HG02763 (cell line): ENCODE measurements around the gene LILRB5.
"Not testable (repeated sequence)": the region's sequence is repeated elsewhere in the genome, so short reads cannot be mapped to it uniquely, and the experiment has no call there.

Source experiments
- ATAC-seq: cut with Tn5 transposase; IDR thresholded peaks from one replicate; pipeline ENCODE4 v1.9.1; 2021; ENCODE audit warnings: mild to moderate bottlenecking, moderate library complexity; ENCODE audit not compliant: unreplicated experiment

LILRB5 gene

DNA sequence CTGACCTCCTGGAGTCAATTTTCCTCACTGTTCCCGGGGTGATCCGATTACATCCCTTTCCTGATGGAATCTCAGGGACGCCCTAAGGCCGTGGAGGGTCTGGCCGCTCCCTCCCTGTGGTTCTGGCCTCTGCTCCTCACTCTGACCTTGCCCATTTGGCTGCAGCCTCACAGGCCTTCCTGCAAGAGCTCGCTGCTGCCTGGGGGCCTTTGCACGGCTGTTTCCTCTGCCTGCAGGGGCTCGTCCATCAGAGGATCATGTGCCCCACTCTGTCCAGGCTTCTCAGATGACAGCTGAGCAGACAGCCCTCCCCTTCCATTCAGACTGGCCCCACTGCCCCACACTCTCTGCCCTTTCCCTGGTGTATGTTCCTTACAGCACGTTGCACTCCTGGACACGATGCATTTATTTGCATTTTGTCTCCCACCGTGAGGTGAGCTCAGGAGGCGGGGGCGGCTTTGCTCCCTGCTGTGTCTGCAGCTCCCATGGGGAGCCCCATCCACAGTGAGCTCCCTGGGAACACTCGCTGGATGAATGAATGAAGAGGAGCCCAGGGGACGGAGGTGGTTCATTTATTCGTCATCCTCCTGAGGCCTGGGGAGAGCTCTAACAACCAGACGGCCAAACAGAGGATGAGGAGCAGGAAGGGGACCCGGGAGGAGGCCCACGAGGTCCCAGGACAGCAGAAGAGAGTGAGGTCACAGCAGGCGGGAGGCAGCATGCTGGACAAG, 39.4 kb downstream of the LILRB5 start:
- ATAC-seq, result not testable (repeated sequence)

- ATAC-seq, result no peak
Observed at GRCh38 chr19:54216869-54217268, 40.2 kb downstream of the LILRB5 start.

DNA sequence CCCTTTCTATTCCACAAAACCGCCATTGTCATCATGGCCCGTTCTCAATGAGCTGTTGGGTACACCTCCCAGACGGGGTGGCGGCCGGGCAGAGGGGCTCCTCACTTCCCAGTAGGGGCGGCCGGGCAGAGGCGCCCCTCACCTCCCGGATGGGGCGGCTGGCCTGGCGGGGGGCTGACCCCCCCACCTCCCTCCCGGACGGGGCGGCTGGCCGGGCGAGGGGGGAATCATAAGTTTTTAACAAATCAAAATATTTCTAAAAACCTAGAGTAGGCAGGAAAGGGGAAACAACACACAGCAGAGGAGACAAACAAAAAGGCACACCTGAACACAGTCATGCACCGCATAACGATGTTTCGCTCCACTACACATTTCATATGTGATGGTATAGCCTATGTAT, 42.3 kb downstream of the LILRB5 start:
- ATAC-seq, result not testable (repeated sequence)

DNA sequence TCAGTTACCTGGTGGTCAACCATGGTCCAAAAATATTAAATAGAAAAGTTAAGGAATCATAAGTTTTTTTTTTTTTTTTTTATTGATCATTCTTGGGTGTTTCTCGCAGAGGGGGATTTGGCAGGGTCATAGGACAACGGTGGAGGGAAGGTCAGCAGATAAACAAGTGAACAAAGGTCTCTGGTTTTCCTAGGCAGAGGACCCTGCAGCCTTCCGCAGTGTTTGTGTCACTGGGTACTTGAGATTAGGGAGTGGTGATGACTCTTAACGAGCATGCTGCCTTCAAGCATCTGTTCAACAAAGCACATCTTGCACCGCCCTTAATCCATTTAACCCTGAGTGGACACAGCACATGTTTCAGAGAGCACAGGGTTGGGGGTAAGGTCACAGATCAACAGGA, 42.9 kb downstream of the LILRB5 start:
- ATAC-seq, result not testable (repeated sequence)

DNA sequence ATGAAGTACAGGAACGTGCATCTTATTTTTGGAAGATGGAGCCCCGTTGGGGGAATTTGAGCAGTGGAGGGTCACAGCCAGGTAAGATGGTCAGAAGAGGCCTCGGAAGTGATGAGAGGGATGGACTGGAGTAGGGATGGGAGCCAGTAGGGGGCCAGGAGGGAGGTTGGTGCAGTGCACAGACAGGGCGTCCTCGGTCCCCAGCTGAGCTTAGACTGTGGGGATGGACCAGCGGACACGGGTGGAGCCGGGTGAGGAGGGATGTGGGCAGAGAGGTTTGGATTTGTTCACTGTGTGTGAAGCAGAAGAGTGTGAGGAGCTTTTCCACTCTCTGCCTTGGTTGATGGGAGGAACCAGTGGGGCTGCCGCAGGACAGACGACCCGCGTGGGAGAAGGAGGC, 45.8 kb downstream of the LILRB5 start:
- no peak for ATAC-seq

- no peak for ATAC-seq
Observed at GRCh38 chr19:54209811-54210494, 47.1 kb downstream of the LILRB5 start.

GRCh38 chr19:54209058-54209810, 47.8 kb downstream of the LILRB5 start:
- no peak for ATAC-seq

DNA sequence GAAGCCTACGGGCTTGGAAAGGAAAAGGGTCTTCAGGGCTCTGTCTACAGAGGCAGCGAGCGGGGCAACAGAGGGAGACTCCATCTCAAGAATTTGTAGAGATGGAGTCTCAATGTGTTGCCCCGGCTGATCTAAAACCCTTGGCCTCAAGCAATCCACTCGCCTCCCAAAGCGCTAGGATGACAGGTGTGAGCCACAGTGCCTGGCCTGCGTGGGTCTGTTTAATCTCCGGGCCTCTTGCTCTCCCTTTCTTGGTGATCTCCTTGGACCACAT, 48.4 kb downstream of the LILRB5 start:
- no peak for ATAC-seq

DNA sequence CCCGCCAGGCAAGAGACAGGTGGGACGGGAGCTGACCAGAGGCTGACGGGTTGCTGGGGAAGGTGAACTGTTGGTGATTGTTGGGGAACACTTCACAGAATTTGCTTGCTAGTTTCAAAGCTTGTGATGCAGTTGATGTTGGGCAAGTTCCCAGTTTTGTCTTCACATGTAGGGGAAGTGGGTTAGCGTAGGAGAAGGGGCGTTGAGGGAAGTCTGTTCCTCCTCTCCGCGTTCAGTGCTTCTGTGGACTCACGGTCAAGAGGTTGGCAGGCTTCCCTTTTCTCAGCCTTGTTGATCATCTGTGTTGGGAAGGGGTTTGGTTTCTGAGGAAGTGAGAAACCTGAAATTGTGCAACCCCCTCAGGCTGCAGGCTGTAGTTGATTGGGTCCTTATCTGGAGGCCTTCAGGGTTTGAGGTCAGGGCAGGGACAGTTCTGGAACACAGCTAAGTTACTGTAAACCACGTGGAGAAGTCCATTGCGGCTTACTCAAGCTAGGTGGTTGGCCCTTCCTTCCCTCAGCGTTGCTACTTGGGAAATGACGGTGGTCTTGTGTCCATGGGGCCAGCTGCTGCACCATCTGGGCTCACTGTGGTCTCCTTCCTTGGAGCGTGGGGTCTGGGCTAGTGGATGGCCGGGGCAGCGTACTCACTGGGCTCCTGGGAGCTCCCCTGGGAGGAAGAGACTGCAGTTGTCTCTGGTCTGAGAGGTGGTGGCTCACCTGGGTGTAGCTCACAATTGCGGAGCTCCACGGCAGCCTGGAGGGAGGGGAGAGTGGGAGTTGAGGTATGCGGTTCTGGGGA, 48.9 kb downstream of the LILRB5 start:
- ATAC-seq, result peak; percentile 44

DNA sequence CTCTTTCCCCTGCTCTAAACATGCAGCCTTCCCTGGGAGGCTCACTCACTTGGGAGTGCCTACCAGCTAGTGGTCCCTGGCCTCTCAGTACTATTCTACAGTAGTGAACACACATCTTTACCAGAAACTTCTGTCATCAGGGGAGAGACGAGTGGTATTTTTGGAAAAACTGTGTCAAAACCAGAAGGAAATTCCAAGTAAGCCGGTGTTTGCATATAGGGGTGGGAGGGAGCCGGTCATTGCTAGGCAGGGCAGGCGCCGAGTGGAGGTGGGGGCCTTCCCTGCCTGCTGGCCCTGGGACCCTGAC, 49.4 kb downstream of the LILRB5 start:
- no peak for ATAC-seq

DNA sequence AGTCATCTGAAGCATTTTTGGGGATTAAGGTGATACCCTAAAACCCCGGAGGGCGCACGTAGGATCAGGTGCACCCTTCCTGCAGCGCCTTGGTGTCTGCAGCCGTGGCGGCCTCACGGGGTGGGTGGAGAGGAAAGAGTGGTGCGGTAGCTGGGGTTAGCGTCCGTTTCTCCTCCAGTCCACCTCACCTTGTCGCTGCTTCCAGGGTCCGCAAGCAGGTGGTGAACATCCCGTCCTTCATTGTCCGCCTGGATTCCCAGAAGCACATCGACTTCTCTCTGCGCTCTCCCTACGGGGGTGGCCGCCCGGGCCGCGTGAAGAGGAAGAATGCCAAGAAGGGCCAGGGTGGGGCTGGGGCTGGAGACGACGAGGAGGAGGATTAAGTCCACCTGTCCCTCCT, 49.9 kb downstream of the LILRB5 start:
- not testable (repeated sequence) for ATAC-seq

DNA sequence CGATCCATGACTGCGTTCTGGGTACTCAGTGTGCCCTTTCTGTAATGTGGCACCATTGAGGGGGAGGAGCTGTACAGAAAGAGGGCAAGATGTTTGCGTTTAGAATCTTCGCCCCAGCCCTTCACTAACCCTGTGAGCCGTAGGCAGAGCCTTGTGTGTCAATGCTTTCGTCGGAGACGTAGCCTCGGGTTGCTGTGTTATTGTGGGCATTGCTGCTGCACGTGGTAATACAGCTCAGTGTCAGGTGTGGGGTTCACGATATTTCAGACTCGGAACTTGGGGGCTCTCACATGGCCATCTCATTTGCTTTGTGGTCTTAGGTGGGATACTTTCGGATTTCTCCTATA, 50.3 kb downstream of the LILRB5 start:
- no peak for ATAC-seq

- no peak for ATAC-seq
Observed at GRCh38 chr19:54206030-54206830, 50.8 kb downstream of the LILRB5 start.

GRCh38 chr19:54204767-54205468, 52.2 kb downstream of the LILRB5 start:
- no peak for ATAC-seq

DNA sequence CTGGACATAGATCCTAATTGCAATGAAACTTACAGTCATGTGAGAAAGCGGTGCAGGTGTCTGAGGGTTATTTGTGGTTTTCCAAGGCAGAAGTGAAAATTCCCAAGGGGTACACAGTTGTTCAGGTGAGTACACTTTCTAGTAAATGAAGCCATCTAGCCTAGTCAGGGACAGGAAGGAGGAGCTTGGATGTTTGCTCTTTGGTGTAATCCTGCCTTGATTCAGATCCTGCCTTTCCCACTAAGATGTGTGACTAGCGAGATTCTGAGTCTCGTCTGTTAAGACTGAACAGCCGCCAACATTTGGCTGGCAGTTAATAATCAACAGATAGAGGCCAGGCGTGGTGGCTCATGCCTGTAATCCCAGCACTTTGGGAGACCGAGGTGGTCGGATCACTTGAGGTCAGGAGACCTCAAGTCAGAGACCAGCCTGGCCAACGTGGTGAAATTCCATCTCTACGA, 53.9 kb downstream of the LILRB5 start:
- ATAC-seq, result no peak

- ATAC-seq, result no peak
Observed at GRCh38 chr19:54201980-54202379, 55.1 kb downstream of the LILRB5 start.

GRCh38 chr19:54201172-54201701, 55.8 kb downstream of the LILRB5 start:
- ATAC-seq, result no peak
